ENCODE data around the gene NR1D2. TPM values are rescaled to one million over a fixed set of nuclear protein-coding genes. Genes with fewer than 3 reads are reported as not detected.
A peak's percentile ranks its signal among the peaks of the same experiment; 100 is the strongest.
"Not testable (repeated sequence)": the region's sequence is repeated elsewhere in the genome, so short reads cannot be mapped to it uniquely, and the experiment has no call there.

NR1D2 gene
- total RNA-seq, 1 experiment from 2014 or later: 9.3 TPM

DNA sequence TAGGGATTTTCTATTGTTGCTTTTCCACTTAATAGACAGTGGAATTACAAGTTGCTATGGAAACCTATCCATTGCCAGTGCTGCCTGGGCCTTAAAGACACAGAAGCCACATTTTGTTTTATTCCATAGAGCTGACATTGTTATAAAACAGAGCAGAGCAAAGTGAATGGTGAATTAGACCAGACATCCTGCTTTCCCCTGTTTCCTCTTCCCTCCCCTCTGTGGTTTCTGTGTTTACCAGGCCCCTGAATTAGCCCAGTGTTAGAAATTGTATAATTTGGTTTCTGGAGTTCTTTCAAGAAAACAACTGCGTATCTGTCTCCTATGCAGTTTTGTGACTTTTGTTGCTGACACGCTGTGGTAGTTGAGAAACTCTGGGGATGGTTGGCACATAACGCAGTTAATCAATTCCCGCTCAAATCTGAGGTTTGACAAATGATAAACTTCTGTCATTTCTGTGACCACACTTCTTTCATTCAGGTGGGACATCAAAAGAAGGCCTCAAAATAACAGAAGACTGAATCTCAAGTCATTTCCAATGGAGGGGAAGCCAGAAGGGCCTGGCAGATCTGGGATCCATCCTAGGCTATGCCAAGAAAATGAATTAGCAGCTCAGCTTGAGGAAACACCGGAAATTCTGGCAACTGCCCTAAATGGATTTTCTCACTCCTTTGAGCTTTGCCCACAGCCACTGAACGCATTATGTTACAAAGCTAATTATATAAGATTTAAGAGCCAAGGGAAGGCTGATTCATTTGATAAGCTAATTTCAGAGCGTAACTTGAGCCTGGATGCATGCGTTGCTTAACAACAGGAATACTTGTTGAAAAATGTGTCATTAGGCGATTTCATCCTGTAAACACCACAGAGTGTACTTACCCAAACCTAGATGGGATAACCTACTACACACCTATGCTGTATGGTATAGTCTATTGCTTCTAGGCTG, 46.9 kb downstream of the NR1D2 start:
- in situ Hi-C loops (cut with HindIII; ENCODE audit: low pct_unique_long_range_greater_than_20kb, low sequenced_read_pairs): no loop called here
- DNase-seq (ENCODE audit: low read depth): no peak

DNA sequence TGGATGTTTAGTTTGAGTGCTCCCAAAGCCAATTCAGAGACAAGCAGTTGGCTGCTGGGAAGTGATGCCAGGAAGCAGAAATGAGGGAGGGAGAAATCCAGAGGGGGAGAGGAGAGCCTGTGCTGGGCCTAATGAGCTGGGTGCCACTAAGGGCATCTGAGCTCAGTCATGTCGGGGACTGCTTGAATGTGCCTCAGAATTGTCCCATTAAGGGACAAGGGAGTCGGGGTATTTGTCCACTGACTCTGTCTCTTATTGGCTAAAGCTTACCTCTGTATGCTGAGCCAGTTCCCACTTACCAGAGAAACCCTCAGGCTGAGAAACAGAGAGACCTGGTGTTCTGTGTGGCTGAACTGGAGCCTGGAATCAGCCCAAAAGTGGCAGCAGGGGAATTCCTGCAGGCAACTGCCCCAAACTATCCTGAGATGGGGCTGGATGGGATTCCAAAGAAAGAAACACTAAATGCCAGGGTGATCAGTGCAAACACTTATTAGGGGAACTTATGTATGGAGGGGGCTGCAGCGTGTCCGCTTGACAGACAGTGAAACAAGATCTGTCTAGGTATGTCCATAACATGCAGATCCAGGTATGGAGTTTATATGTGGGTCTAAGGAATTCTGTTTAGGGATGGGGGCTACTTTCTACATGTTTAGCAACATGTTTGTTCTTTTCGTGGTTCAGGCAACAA, 48.6 kb downstream of the NR1D2 start:
- in situ Hi-C loops (cut with HindIII; ENCODE audit: low pct_unique_long_range_greater_than_20kb, low sequenced_read_pairs): no loop called here
- DNase-seq (ENCODE audit: low read depth): no peak

- DNase-seq (ENCODE audit: low read depth): no peak
- in situ Hi-C loops (cut with HindIII; ENCODE audit: low pct_unique_long_range_greater_than_20kb, low sequenced_read_pairs): no loop called here
Observed at GRCh38 chr3:23994244-23994569, 49.1 kb downstream of the NR1D2 start.

GRCh38 chr3:23995219-23995618, 50.1 kb downstream of the NR1D2 start:
- DNase-seq (ENCODE audit: low read depth): no peak
- in situ Hi-C loops (cut with HindIII; ENCODE audit: low pct_unique_long_range_greater_than_20kb, low sequenced_read_pairs): no loop called here

DNA sequence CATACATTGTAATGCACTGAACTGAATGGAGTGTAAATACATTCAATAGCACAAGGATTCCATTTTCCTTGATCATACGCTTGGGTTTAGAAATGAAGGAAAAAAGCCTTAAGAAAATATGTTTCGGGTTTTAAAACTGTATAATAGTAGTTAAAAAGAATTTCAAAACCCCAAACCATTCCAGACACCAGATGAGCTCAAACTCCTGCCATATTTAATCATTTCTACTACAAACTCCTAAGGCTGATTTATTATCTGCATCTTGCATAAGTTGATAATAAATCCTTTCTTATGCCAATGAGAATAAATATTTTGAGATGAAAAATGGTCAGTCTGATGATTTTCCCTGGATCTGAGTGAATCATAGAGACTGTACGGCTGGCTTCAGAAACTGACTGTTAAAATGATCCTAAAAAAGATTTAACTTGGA, 51.0 kb downstream of the NR1D2 start:
- in situ Hi-C loops (cut with HindIII; ENCODE audit: low pct_unique_long_range_greater_than_20kb, low sequenced_read_pairs): no loop called here
- DNase-seq (ENCODE audit: low read depth): no peak

- in situ Hi-C loops (cut with HindIII; ENCODE audit: low pct_unique_long_range_greater_than_20kb, low sequenced_read_pairs): no loop called here
- peak; percentile 66 for DNase-seq (ENCODE audit: low read depth)
Observed at GRCh38 chr3:23999012-23999641, 54.0 kb downstream of the NR1D2 start.

DNA sequence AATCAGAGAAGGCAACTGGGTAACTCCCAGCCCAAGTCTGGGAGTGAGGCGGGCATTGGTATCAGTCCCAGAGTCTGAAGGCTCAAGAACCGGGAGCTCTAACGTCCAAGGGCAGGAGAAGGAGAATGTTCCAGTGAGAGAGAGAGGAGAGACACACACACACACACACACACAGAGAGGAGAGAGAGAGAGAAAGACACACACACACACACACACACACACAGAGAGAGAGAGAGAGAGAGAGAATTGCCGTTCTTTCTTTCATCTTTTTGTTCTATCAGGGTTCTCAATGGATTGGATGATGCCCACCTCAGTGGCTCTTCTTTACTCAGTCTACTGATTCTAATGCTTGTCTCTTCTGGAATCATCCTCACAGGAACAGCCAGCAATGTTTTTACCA, 57.0 kb downstream of the NR1D2 start:
- in situ Hi-C loops (cut with HindIII; ENCODE audit: low pct_unique_long_range_greater_than_20kb, low sequenced_read_pairs): no loop called here
- DNase-seq (ENCODE audit: low read depth): no peak

- in situ Hi-C loops (cut with HindIII; ENCODE audit: low pct_unique_long_range_greater_than_20kb, low sequenced_read_pairs): no loop called here
- DNase-seq (ENCODE audit: low read depth): no peak
Observed at GRCh38 chr3:24003466-24003865, 58.4 kb downstream of the NR1D2 start.

DNA sequence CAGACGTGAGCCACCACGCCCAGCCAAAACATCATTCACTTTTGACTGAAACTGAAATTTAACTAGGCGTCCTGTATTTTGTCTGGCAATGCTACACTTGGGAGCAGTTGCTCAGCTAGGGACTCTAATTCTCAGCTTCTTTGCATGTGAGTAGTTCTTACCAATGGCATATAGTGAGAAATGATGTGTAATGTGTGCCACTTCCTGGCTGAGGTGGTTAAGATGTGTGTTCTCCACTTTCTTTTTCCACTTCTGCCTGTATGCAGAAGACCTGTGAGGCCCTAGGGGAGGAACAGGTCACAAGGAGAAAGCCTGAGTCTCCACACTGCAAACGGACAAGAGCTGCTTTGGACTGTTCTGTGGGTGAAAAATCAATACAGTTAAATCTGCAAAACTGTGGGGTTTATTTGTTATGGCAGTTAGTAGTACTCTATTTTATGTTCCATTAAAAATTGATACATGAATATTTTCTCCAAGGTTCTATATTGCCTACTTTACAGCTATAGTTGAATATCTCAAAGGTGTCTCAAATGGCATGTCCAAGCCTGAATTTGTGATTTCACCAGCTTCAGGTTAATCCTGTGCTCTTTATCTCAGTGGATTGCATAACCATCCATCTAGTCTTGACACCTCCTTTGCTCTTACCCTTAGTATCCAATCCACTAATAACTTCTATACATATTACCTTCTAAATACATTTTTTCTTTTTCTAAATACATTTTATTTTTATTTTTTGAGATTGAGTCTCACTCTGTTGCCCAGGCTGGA, 59.3 kb downstream of the NR1D2 start:
- in situ Hi-C loops (cut with HindIII; ENCODE audit: low pct_unique_long_range_greater_than_20kb, low sequenced_read_pairs): no loop called here
- DNase-seq (ENCODE audit: low read depth): no peak

GRCh38 chr3:24005669-24006068, 60.6 kb downstream of the NR1D2 start:
- DNase-seq (ENCODE audit: low read depth): no peak
- in situ Hi-C loops (cut with HindIII; ENCODE audit: low pct_unique_long_range_greater_than_20kb, low sequenced_read_pairs): no loop called here

DNA sequence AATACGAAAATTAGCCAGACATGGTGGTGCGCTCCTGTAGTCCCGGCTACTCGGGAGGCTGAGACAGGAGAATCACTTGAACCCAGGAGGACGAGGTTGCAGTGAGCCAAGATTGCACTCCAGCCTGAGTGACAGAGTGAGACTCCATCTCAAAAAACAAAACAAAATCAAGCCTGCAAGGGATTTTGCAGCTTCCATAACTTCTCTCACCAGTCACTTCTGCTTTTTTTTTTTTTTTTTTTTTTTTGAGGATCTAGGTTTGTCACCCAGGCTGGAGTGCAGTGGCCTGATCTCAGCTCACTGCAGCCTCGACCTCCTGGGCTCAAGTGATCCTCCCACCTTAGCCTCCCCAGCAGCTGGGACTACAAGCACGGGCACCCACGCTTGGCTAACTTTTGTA, 65.7 kb downstream of the NR1D2 start:
- DNase-seq (ENCODE audit: low read depth); in situ Hi-C loops (cut with HindIII; ENCODE audit: low pct_unique_long_range_greater_than_20kb, low sequenced_read_pairs): not testable (repeated sequence)

GRCh38 chr3:24012589-24013269, 67.6 kb downstream of the NR1D2 start:
- DNase-seq (ENCODE audit: low read depth): no peak
- in situ Hi-C loops (cut with HindIII; ENCODE audit: low pct_unique_long_range_greater_than_20kb, low sequenced_read_pairs): no loop called here

GRCh38 chr3:24017305-24017704, 72.2 kb downstream of the NR1D2 start:
- DNase-seq (ENCODE audit: low read depth): no peak

GRCh38 chr3:24018784-24019570, 73.9 kb downstream of the NR1D2 start:
- DNase-seq (ENCODE audit: low read depth): no peak
- in situ Hi-C loops (cut with HindIII; ENCODE audit: low pct_unique_long_range_greater_than_20kb, low sequenced_read_pairs): no loop called here

More at GRCh38 chr3:24017305-24017704, 72.2 kb downstream of the NR1D2 start:
- in situ Hi-C loops (cut with HindIII; ENCODE audit: low pct_unique_long_range_greater_than_20kb, low sequenced_read_pairs): no loop called here

DNA sequence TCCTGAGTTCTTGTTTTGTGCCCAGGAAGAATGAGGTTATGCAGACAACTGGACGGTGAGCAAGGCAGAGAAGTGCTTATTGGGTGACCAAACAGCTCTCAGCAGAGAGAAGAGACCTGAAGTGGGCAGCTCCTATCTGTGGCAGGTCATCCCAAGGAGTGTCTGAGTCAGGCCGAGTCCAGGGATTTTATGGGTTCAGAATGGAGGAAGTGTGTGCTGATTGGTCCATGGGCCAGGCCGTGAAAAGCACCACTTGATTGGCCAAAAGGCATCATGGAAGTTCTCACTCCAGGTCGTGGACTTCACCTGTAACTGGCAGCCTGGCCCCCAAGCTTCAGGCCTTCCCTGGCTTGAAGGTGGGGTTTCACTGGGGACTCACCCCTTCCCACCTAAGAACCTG, 74.5 kb downstream of the NR1D2 start:
- in situ Hi-C loops (cut with HindIII; ENCODE audit: low pct_unique_long_range_greater_than_20kb, low sequenced_read_pairs): no loop called here
- DNase-seq (ENCODE audit: low read depth): no peak

GRCh38 chr3:24020036-24020691, 75.1 kb downstream of the NR1D2 start:
- in situ Hi-C loops (cut with HindIII; ENCODE audit: low pct_unique_long_range_greater_than_20kb, low sequenced_read_pairs): no loop called here
- DNase-seq (ENCODE audit: low read depth): no peak

GRCh38 chr3:24023197-24023596, 78.1 kb downstream of the NR1D2 start:
- in situ Hi-C loops (cut with HindIII; ENCODE audit: low pct_unique_long_range_greater_than_20kb, low sequenced_read_pairs): no loop called here

More at GRCh38 chr3:24023197-24023596, 78.1 kb downstream of the NR1D2 start:
- DNase-seq (ENCODE audit: low read depth): no peak

Data from Caki2 (cell line).